GM23248 (cell line): ENCODE results near the gene PANX1. TPM values are rescaled to one million over a fixed set of nuclear protein-coding genes. Genes with fewer than 3 reads are reported as not detected.

Source experiments
- DNase-seq: peaks from one replicate; pipeline ENCODE4 v3.0.0-alpha.2; 2015
- H2AFZ ChIP-seq: fragments of 200-600 bp; sonication (generic); 2 replicates; pipeline ENCODE4 v1.6.1; 2016; ENCODE audit warnings: antibody characterized with exemption
- H3F3A ChIP-seq: fragments of 200-600 bp; sonication (generic); 2 replicates; pipeline ENCODE4 v1.6.1; 2016; ENCODE audit warnings: mild to moderate bottlenecking, antibody characterized with exemption, mixed run types; ENCODE audit not compliant: insufficient read depth
- H3K27ac ChIP-seq: fragments of 200-600 bp; sonication (generic); 2 replicates; pipeline ENCODE4 v1.5.1; 2016; ENCODE audit warnings: mild to moderate bottlenecking
- H3K27me3 ChIP-seq: fragments of 200-600 bp; sonication (generic); replicated peaks from 2 replicates; pipeline ENCODE4 v1.6.1; 2016; ENCODE audit warnings: mild to moderate bottlenecking; ENCODE audit not compliant: insufficient read depth
- H3K36me3 ChIP-seq: fragments of 200-600 bp; sonication (generic); 2 replicates; pipeline ENCODE4 v1.6.1; 2016; ENCODE audit warnings: low read depth, mild to moderate bottlenecking
- H3K4me1 ChIP-seq: fragments of 200-600 bp; sonication (generic); 2 replicates; pipeline ENCODE4 v1.6.1; 2016; ENCODE audit warnings: mild to moderate bottlenecking; ENCODE audit not compliant: insufficient read depth
- H3K4me2 ChIP-seq: fragments of 200-600 bp; sonication (generic); one replicate; pipeline ENCODE4 v1.6.1; 2016; ENCODE audit warnings: mild to moderate bottlenecking; ENCODE audit not compliant: unreplicated experiment
- H3K4me3 ChIP-seq: fragments of 200-600 bp; sonication (generic); 2 replicates; pipeline ENCODE4 v1.5.1; 2016; ENCODE audit warnings: mild to moderate bottlenecking
- H3K79me2 ChIP-seq: fragments of 200-600 bp; sonication (generic); 2 replicates; pipeline ENCODE4 v1.6.1; 2016; ENCODE audit warnings: mild to moderate bottlenecking; ENCODE audit not compliant: insufficient read depth
- H3K9ac ChIP-seq: fragments of 200-600 bp; sonication (generic); 2 replicates; pipeline ENCODE4 v1.6.1; 2016; ENCODE audit warnings: mild to moderate bottlenecking
- H3K9me2 ChIP-seq: fragments of 200-600 bp; sonication (generic); 2 replicates; pipeline ENCODE4 v1.6.1; 2016; ENCODE audit warnings: mixed run types, mild to moderate bottlenecking, moderate library complexity; ENCODE audit not compliant: insufficient read depth
- H3K9me3 ChIP-seq: fragments of 200-600 bp; sonication (generic); one replicate; pipeline ENCODE4 v1.6.1; 2017; ENCODE audit warnings: low read depth
- H4K20me1 ChIP-seq: fragments of 200-600 bp; sonication (generic); 2 replicates; pipeline ENCODE4 v1.6.0; 2016; ENCODE audit not compliant: insufficient read depth
- EZH2 ChIP-seq: fragments of 200-600 bp; sonication (generic); IDR thresholded peaks from 2 replicates; pipeline ENCODE4 v1.6.1; 2018; ENCODE audit warnings: antibody characterized with exemption, mild to moderate bottlenecking; ENCODE audit not compliant: insufficient read depth, poor library complexity, severe bottlenecking
- EZH2phosphoT487 ChIP-seq: fragments of 200-600 bp; sonication (generic); IDR thresholded peaks from 2 replicates; pipeline ENCODE4 v1.6.1; 2018; ENCODE audit warnings: antibody characterized with exemption, moderate library complexity, mild to moderate bottlenecking, low read depth; ENCODE audit not compliant: insufficient read depth
- WGBS, 2 experiments: methylation state at CpG; one replicate each; pipeline ENCODE4 v1.1.6; 2015 to 2017; ENCODE audit warnings: low lambda C conversion rate in 2 of 2, low coverage in 1 of 2; ENCODE audit errors: missing lambda C conversion rate in 2 of 2; 5-methylcytosine and 5-hydroxymethylcytosine counted together
- in situ Hi-C: fragments of 300-500 bp; cut with MboI; formaldehyde crosslinking; loops from 2 replicates; pipeline ENCODE4 v1.15.0; 2020
- polyA plus RNA-seq: library from polyadenylated mRNA; unstranded; fragments of >200 nt; fragmentation: Nextera tagmentation; extraction: Ambion mirVana; gene quantifications from 2 replicates; pipeline ENCODE4 v1.2.1, GENCODE V29; 2016
- total RNA-seq: library from RNA; depleted of rRNA; stranded (reverse); fragments of >200 nt; shearing (Covaris generic); gene quantifications from 2 replicates; pipeline ENCODE4 v1.2.3, GENCODE V29; 2014

Gene PANX1
- total and polyA plus RNA-seq, 2 experiments from 2014 or later: 19.7 to 43.9 TPM

DNA sequence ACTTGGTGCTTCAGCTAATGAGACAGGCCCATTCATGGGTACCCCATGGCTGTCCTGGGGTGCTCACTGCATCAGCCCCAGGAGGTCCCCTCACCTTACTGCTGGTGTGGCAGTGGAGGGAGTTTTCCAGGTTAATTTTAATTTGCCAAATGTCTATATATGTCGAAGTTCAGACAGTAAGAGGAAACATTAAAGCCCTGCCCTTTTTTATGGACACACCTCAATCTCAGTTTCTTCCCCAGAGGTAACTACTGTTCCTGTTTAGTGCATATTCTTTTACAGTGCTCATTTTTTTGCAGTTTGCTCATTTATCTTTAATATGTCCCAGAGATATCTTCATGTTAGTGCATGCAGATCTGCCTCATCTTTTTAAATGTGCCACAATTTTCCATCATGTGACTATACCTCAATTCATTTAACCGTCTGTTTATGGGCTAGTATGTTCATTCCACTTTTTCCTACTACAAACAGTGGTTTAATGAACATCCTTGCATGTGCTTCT, 11.6 kb downstream of the PANX1 start:
- Histone ChIP-seq H3K27me3 (no peaks in the 10 kb centered on the region), H3K4me2 (no peak overlapping the region), H2AFZ (no peak overlapping the region), H3K4me3 (no peak overlapping the region), H3K9ac (no peak overlapping the region), H4K20me1 (no peaks in the 10 kb centered on the region), H3K9me2 (no peaks in the 10 kb centered on the region), H3K36me3 (no peaks in the 10 kb centered on the region), H3F3A (peaks cover 37% of the 10 kb centered on the region), H3K4me1 (peaks cover 27% of the 10 kb centered on the region), H3K79me2 (peaks cover 85% of the 10 kb centered on the region), H3K9me3 (no peaks in the 10 kb centered on the region), H3K27ac (no peak overlapping the region)
- WGBS, 2 experiments: 69 to 74% methylated on average over 2 of the region's 2 CpGs
- no peak for DNase-seq
- TF ChIP-seq EZH2 (no peak), EZH2phosphoT487 (no peak)
- in situ Hi-C loops: no loop called here

DNA sequence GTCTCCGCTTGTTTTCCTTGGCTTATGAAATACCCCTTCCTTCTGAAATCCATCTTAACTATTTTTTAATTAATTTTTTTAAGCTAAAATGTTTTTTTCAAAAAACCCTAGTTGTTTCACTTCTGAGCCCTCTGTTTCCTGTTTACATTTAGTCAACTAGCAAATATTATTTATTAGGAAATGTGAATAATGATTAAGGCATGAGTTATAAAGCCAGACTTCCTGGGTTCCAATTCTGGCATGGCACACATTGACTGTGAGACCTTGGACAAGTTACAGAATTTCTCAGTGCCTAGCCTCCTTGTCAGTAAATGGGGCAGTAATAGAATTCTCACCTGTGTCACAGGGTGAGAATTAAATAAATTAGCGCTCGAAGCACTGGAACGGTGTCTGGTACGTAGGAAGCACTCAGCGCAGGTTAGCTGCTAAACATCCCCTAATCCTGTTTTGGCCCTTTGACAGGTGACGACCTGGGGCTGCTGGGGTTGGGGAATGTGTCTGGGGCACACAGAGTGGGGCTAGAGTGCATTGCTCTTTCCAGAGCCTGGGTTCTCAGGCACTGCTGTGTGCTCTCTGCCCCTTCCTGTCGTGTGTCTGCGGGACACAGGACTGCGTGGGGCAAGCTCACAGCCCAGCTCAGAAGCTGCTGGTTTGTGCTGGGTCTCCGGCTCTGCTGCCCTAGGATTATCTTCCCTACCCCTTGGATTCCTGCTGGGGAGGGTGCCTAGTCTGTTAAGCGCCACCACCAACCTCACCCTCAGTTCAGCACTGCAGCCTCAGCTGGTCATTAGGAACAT, 13.1 kb downstream of the PANX1 start:
- no peak for TF ChIP-seq EZH2
- Histone ChIP-seq H3K4me3 (no peak overlapping the region), H3K4me1 (peaks cover 13% of the 10 kb centered on the region), H3K79me2 (peaks cover 99% of the 10 kb centered on the region), H3K9ac (no peak overlapping the region), H3K4me2 (no peak overlapping the region), H3K27ac (no peak overlapping the region), H3F3A (peaks cover 22% of the 10 kb centered on the region), H3K9me2 (no peaks in the 10 kb centered on the region), H2AFZ (no peak overlapping the region), H3K27me3 (no peaks in the 10 kb centered on the region), H4K20me1 (no peaks in the 10 kb centered on the region), H3K36me3 (no peaks in the 10 kb centered on the region), H3K9me3 (no peaks in the 10 kb centered on the region)
- DNase-seq: no peak
- in situ Hi-C loops: no loop called here
- 85 to 87% methylated on average over 12 of the region's 12 CpGs for WGBS, 2 experiments

DNA sequence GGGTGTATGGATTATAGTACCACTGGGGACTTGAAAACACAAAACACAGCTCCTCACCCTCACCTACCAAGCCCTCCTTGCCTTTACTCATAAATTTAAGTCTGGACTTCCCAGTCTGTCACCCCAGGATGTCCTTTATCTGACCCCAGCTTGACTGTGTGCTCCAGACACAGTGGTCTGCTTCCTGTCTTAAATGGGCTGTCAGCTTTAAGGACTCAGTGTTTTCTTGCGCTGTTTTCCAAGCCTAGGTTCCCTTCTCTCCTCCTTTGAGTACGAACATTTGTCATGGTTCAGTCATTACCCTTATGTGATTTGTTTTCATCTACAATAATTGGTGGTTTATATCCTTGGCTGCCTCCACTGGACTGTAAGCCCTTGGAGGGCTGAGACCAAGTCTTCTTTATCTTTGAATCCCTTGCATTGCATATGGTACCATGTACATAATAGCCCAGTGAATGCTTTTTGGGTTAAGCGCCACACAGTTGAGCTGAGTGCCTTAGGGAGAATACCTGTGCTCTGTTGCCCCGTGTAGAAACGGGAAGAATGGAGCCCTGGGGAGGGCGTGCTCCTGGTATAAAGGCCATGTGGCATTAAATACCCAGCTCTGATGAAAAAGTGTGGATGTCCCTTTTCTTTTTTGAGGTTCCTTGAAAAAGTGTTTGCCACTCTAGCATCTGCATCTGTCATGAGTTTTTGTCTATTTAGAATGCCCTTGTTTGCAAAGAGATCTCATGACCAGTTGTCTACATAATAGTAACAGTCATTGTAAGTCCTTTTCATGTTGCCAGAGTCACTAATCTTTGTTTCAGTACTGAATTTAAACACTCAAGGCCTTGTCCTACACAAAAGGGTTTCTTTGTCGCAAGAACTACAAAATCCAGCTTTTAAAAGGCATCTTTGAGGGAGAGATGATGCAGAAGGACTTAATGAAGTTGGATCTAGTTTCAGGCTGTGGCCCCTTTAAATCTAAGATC, 14.0 kb downstream of the PANX1 start:
- Histone ChIP-seq H3K79me2 (peaks cover 99% of the 10 kb centered on the region), H3K36me3 (no peaks in the 10 kb centered on the region), H3K4me3 (no peak overlapping the region), H2AFZ (no peak overlapping the region), H3K9ac (no peak overlapping the region), H3K27me3 (no peaks in the 10 kb centered on the region), H3K9me2 (no peaks in the 10 kb centered on the region), H3K4me2 (no peak overlapping the region), H3K27ac (no peak overlapping the region), H3K4me1 (peaks cover 6% of the 10 kb centered on the region; the same call in 1 of the 2 replicates), H4K20me1 (no peaks in the 10 kb centered on the region), H3K9me3 (no peaks in the 10 kb centered on the region), H3F3A (peaks cover 14% of the 10 kb centered on the region; the same call in 1 of the 2 replicates)
- no peak for DNase-seq
- in situ Hi-C loops: no loop called here
- 82 to 85% methylated on average over 7 of the region's 7 CpGs for WGBS, 2 experiments
- TF ChIP-seq EZH2: no peak
- no peak for TF ChIP-seq EZH2phosphoT487

DNA sequence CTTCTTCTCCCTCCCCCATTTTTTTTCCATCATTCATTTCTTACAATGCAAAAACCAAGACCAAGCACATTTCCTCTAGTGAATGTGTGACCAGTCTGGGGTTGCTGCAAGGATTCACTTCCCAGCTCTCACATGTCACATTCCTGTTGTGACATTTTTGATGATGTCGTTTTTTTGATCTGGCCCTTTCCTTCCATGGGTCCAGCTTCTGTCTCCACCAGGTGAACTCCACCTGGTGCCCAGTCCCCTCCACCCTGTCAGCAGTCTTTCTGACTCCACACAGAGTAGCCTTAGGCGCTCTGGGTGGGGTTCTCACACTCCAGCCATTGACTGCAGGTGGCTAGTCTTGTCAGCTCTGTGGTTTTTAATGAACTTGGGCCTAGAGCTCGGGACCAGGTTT, 15.6 kb downstream of the PANX1 start:
- H3K79me2 ChIP-seq: peaks cover 100% of the 10 kb centered on the region
- H3K27ac ChIP-seq: no peak overlapping the region
- no peak overlapping the region for H3K4me2 ChIP-seq
- TF ChIP-seq EZH2 (no peak), EZH2phosphoT487 (no peak)
- H3K4me1 ChIP-seq: peaks cover 8% of the 10 kb centered on the region
- no peak for DNase-seq
- H3K36me3 ChIP-seq: no peaks in the 10 kb centered on the region
- in situ Hi-C loops: no loop called here
- H3K9me2 ChIP-seq: no peaks in the 10 kb centered on the region
- H4K20me1 ChIP-seq: no peaks in the 10 kb centered on the region
- no peak overlapping the region for H3K4me3 ChIP-seq
- H3K9me3 ChIP-seq: no peaks in the 10 kb centered on the region
- no peak overlapping the region for H2AFZ ChIP-seq
- H3F3A ChIP-seq: no peaks in the 10 kb centered on the region
- WGBS, 2 experiments: 88 to 90% methylated on average over 3 of the region's 3 CpGs
- H3K9ac ChIP-seq: no peak overlapping the region
- H3K27me3 ChIP-seq: no peaks in the 10 kb centered on the region
